Peyer's patch (tissue), 4 donors: Measurements from ENCODE around the gene KRTAP10-1.

Experiments used
- CTCF ChIP-seq, 6 experiments: fragments of 450-650 bp in 4 of 6; fragments of 200-600 bp in 2 of 6; sonication (generic) in 1 of 6; IDR thresholded peaks; one replicate each; pipeline ENCODE4 v1.5.1; 2017 to 2019; ENCODE audit warnings: antibody characterized with exemption in 6 of 6, mild to moderate bottlenecking in 3 of 6, moderate library complexity in 1 of 6
- POLR2A ChIP-seq, 2 donors: fragments of 450-650 bp; IDR thresholded peaks; one replicate each; pipeline ENCODE4 v1.5.1; 2017; ENCODE audit warnings: antibody characterized with exemption in 2 of 2, mild to moderate bottlenecking in 2 of 2, moderate library complexity in 2 of 2

DNA sequence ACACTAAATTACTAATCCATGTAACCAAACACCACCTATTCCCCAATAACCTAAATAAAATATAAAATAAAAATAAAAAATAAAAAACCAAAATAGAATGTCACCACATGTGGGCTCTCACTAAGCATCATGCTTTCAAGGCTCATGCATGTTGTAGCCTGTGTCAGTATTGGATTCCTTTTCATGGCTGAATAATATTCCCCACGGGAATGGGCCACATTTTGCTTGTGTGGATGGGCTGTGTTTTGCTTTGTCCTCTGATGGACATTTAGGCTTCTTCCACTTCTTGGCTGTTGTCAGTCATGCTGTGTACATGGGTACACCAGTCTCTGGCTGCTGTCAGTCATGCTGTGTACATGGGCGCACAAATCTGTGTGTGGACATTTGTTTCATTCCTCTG is 49.1 kb upstream of the KRTAP10-1 start:
- TF ChIP-seq CTCF (IDR thresholded peaks at IDR 0.05) (no peak), POLR2A (IDR thresholded peaks at IDR 0.05) (no peak)
